8988T (cell line): Measurements from ENCODE around the gene ANTKMT.
A peak's percentile ranks its signal among the peaks of the same experiment; 100 is the strongest.

Source experiments
- DNase-seq: peaks from one replicate; pipeline ENCODE4 v3.0.0; 2011

ANTKMT gene

GRCh38 chr16:715477-716199 lies 5.3 kb upstream of the ANTKMT start:
- DNase-seq: no peak

DNA sequence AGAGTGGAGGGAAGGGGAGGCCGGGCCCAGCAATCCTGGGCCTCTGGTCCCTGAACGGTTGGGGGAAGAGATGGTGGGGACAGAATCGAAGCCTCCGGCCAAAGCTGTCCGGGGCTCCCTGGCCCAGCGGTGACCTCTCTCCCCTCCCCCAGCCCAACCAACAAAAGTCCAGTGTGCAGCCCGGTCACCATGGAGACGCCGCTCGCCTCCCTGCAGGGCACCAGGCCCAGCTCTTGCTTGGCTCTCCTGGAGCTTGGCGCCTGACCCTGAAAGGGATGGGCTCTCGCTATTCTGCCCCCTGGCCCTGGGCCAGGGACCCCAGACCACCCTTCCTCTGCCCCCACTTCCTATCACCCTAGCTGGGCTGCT lies 4.8 kb upstream of the ANTKMT start:
- no peak for DNase-seq

DNA sequence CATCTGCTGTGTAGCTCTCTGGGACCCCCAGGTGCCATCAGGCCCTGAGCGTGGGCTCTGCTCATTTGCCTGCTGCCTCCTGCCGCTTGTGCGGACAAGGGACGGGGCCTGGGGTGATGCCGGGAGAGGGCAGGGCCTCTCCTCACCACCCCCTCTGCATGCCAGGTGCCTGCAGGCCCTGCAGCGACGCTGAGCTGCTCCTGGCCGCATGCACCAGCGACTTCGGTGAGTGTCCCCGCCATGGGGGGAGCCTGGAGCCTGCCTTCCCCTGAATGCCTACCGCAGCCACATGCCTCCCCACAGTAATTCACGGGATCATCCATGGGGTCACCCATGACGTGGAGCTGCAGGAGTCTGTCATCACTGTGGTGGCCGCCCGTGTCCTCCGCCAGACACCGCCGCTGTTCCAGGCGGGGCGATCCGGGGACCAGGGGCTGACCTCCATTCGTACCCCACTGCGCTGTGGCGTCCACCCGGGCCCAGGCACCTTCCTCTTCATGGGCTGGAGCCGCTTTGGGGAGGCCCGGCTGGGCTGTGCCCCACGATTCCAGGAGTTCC lies 4.1 kb upstream of the ANTKMT start:
- DNase-seq: no peak

- no peak for DNase-seq
Measured at GRCh38 chr16:717450-718245, 3.3 kb upstream of the ANTKMT start.

DNA sequence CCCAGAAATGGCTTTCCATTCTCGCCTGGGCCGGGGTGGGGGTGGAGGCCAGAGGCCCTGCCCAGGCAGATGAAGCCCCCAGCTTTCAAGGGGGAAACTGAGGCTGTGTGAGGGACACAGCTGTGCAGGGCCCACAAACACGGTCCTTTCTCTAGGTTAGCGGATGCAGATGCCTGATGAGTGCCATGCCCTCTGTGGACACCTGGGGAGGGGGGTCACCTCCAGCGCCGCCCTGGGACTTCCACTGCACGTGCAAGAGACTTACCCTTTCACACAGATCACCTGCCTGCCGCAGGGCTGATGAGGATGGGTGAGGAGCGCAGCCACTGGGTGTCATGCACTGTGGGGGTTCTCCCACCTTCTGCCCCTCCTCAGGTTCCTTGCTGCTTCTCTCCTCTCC lies 2.6 kb upstream of the ANTKMT start:
- DNase-seq: no peak

- no peak for DNase-seq
Measured at GRCh38 chr16:718922-719321, 2.0 kb upstream of the ANTKMT start.

DNA sequence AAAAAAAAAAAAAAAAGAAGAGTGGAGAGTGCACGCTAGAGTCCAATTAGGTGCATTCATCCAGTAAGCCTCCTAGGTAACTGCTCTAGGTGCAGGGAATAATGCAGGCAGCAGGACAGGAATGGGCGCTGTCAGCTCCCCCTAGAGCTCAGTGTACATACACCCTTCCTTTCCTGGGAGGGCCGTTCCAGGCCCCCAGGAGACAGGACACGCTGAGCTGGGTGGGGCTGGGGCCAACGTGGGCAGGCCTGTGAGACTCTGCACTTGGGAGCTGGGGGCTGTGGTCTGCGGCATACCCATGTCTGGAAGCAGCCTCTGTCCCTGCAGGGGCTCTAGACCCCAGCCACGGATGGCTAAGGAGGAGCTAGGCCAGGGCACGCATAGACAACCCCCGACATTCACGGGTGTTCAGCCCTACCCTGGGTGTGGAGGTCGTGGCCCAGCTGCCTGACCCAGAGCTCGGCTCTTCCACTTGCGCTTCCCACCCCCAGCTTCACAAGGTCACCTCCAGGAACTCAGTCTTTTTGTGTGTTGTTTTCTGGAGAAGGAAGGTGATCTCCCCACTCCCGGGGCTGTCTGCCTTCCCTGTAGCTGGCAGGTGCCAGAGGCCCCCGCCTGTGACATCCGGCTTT lies 1.0 kb upstream of the ANTKMT start:
- no peak for DNase-seq

GRCh38 chr16:720447-720989 lies 428 bp upstream of the ANTKMT start:
- no peak for DNase-seq

- DNase-seq: no peak
Measured at GRCh38 chr16:721765-722540, 1.0 kb downstream of the ANTKMT start.

DNA sequence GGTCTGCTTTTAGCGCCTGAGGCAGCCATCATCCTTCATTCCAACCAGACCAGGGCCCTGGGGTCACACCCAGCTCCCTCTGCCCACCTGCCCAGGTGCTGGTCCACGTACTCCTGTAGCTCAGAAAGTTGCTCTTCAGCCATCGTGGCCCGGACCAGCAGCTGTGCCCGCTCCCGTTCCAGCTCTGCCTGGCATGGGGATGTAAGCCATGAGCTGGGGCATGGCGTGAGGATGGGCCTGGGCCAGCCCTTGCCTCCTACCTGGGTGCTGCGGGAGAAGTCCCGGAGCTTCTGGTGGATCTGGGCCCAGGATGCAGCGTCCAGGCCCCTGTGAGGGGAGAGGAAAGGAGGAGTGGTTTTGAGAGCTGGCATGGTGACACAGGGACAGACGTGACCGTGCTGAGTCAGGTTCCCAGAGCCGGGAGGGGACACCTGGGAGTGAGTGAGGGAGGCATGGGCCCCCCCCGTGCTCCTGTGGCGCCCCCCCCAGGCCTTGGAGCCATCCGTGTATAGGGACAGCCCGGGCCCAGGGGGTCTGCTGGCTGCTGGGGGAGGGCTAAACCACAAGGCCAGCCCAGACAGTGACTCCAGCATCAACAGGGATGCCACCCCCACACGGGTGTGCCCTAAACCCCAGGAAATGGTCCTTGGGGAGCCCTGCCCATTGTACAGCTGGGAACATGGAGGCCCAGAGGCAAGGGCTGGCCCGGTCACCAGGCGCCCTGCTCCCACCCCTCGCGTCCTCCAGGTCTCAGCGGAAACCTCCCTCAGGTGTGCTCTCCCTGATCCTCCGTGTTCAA lies 2.1 kb downstream of the ANTKMT start:
- no peak for DNase-seq

DNA sequence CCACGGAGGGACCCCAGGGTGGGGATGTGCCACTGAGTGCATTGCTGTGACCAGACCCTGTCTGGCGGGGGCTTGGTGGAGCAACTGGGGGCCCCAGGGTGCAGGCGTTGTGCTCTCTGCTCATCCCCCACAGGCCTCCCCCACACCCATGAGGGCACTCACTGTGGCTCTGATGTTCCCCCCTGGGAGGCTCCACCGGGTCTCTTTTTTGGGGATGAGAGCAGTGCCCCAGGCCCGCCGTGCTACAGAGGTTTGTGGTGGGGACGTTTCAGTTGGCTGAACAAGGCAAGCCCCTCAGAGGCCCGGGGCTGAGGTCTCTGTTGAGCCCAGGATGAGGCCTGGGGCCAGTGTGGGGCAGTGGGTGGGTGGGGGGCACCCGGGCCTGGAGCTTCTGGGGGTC lies 2.7 kb downstream of the ANTKMT start:
- no peak for DNase-seq

DNA sequence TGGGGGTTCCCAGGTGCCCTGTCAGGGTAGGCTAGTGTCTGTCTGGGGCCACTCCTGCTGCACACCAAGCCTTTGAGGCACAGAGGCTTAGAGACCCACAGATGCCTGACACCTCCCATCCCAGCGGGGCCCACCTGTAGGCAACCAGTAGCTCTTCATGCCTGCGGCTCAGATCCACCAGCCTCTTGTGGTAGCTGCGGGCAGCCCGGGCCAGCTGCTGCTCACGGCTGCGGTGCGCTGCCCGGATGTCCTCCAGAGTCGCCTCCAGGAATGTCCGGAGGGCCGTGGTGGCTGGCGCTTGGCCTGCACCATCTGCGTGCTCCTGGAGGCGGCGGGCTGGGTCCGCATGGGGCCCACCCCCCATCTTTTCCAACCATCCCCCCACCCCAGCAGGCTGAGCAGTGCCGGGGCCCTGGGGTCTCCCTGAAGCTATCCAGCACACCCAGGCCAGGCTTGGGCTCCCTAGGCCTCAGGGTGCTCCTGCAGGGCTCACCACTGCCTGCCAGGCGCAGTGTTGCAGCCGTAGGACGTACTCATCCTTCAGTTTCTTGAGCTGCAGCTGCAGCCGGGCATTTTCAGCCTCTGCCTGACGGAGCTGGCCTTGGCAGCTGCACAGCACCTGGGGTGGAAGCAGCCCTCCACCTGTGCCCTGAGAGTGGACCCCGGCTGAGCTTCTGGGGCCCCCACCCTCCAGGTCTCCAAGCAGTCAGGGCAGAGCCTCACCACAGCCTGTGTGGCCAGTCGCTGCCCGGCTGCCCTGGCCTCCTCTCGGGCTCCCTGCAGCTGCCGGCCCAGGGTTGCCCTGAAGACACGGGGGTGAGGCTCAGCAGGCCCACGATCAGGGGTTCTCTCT lies 3.5 kb downstream of the ANTKMT start:
- DNase-seq: no peak

- DNase-seq: no peak
Measured at GRCh38 chr16:725041-725376, 4.1 kb downstream of the ANTKMT start.

DNA sequence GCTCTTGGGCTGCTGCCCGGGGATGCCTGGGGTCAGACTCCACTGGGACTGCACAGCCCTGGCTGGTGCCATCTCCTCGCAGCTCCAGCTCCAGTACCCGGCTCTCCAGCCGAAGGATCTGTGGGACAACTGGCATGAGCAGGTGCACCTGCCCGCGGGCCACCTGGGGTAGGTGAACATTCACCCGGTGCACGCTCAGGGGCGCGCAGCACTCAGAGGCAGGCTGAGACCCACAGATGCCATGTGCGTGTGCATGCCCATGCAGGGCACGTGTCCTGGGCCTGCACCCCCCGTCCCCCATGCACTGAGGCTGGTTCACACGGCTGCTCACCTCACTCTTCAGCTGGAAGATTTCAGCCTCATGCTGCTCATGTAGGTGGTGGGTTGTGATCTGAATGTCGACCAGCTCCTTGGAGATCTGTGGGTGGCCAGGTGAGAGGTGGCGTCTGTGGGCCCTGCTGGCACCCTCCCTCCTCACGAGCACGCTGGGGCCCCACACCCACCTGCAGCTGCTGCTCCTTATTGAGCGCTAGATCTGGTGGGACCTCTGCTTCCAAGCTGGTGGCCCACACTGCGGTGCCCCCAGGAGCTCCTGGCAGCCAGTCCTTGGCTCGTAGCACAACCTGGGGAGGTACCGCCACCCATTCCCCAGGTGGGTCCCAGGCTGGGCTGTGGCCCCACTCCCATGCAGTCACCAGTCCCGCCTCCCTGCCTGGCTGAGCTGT lies 4.7 kb downstream of the ANTKMT start:
- DNase-seq: no peak

- no peak for DNase-seq
Measured at GRCh38 chr16:726188-726437, 5.2 kb downstream of the ANTKMT start.

DNA sequence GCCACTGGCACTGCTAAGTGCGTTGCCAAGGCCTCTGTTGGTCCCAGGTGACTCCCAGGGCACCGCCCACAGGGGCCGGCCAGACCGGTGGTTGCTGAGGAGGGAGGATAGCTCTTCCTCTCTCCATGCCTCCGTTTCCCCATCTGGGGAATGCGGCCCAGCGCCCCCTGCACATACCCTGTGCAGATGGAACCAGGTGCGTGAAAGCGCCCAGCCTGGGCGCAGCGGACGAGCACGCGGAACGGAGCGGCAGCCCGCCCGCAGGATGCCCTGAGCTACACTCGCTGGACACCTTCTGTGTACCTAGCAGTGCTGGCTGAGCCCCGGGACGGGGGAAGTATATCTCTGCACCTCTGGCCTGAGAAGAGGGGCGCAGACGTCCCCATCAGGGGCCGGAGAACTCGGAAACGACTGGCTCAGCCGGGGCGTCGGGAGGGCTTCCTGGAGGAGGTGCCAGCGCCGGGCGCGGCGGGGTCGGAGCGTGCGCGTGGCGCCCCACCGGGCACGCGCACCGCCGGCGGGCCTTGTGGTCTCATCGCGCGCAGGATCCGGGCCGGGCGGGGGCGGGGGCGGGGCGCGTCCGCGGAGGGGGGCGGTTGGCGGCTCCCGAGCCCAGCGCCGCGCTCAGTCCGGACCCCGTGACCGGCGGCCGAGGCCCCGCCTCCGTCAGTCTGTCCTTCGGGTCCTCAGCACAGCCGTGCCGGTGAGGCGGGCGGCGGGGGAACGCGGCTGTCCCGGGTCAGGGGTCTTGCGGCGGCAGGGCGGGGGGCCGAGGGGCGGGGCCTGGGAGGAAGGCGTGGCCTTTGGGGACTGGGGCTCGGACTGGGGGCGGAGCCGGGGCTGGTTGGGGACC lies 5.7 kb downstream of the ANTKMT start, which contains the start of the genes CCDC78 and HAGHL:
CCDC78 (minus strand) TSS at position 6 of the 853 bp plus-strand sequence. CDS start 76 bp downstream, outside the sequence.
HAGHL (plus strand) TSS at position 669 of the 853 bp plus-strand sequence. CDS start 404 bp downstream, outside the sequence.
- peak; percentile 88 for DNase-seq

DNA sequence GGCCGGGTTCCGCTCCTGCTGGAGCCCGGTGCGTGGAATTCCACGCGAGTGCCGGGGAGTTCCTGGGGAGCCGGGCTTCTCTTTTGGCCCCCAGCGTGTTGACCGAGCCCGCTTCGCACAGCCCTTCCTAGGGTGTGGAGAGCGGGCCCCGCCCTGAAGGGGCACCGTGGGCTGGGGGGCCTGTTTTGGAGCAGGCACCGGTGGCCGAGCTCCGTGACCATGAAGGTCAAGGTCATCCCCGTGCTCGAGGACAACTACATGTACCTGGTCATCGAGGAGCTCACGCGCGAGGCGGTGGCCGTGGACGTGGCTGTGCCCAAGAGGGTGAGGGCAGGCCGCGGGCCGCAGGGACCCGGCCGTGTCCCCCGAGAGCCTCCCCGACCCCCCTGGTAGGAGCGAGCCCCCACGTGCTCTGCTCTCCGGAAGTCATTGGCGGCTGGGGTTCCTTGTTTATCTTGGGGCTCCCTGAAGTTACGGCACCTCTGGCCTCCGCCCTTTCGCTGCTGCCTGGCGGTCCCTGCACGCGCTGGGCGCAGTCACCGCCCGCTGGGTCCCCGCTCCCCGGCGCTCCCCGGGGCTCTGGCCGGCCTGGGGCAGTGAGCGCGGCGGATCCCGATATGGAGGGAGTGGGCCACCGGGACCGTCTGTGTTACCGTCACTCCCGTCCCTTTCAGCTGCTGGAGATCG lies 6.5 kb downstream of the ANTKMT start:
- DNase-seq: no peak

- DNase-seq: no peak
Measured at GRCh38 chr16:728131-728889, 7.4 kb downstream of the ANTKMT start.
